ENCODE data around the gene FRMPD2.

GRCh38 chr10:48236199-48236621 lies 38.3 kb downstream of the FRMPD2 start:
- TF ChIP-seq CREB1 (CRISPR knock-in tag; IDR thresholded peaks at IDR 0.05) (no peak), USF2 (CRISPR knock-in tag; IDR thresholded peaks at IDR 0.05) (peak; percentile 68), CREM (CRISPR knock-in tag; IDR thresholded peaks at IDR 0.05) (no peak), SP1 (CRISPR knock-in tag; conservative IDR thresholded peaks at IDR 0.05) (no peak)
- TF ChIP-seq, protein P1, sequence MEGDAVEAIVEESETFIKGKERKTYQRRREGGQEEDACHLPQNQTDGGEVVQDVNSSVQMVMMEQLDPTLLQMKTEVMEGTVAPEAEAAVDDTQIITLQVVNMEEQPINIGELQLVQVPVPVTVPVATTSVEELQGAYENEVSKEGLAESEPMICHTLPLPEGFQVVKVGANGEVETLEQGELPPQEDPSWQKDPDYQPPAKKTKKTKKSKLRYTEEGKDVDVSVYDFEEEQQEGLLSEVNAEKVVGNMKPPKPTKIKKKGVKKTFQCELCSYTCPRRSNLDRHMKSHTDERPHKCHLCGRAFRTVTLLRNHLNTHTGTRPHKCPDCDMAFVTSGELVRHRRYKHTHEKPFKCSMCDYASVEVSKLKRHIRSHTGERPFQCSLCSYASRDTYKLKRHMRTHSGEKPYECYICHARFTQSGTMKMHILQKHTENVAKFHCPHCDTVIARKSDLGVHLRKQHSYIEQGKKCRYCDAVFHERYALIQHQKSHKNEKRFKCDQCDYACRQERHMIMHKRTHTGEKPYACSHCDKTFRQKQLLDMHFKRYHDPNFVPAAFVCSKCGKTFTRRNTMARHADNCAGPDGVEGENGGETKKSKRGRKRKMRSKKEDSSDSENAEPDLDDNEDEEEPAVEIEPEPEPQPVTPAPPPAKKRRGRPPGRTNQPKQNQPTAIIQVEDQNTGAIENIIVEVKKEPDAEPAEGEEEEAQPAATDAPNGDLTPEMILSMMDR (IDR thresholded peaks at IDR 0.05) = no peak

Measured in WTC11 (cell line).